Heart right ventricle (tissue), 16 donors: ENCODE measurements around the gene DUSP22. TPM values are rescaled to one million over a fixed set of nuclear protein-coding genes. Genes with fewer than 3 reads are reported as not detected.

Experiments
- ATAC-seq, 8 donors: fragments of 200-7000 bp; cut with Tn5 transposase; one replicate each; pipeline ENCODE4 v1.9.1; 2020; ENCODE audit warnings: mild to moderate bottlenecking in 8 of 8, moderate library complexity in 8 of 8, moderate number of reproducible peaks in 1 of 8
- DNase-seq, 2 donors: peaks; one replicate each; pipeline ENCODE4 v3.0.0-alpha.2; 2020
- H3K27ac ChIP-seq, 10 donors: fragments of 200-600 bp; sonication (generic) in 2 of 10; one replicate each; pipeline versions ENCODE4 v1.5.0 to v1.8.0; 2020 to 2022; ENCODE audit warnings: mild to moderate bottlenecking in 3 of 10
- H3K27me3 ChIP-seq, 7 donors: fragments of 200-600 bp; one replicate each; pipeline ENCODE4 v1.8.0; 2021 to 2022; ENCODE audit warnings: mild to moderate bottlenecking in 2 of 7
- H3K36me3 ChIP-seq, 9 donors: fragments of 200-600 bp; sonication (generic) in 1 of 9; one replicate each; pipeline versions ENCODE4 v1.5.0 to v1.8.0; 2020 to 2022; ENCODE audit warnings: mild to moderate bottlenecking in 2 of 9
- H3K4me1 ChIP-seq, 9 donors: fragments of 200-600 bp; sonication (generic) in 1 of 9; one replicate each; pipeline versions ENCODE4 v1.5.0 to v1.8.0; 2020 to 2022; ENCODE audit warnings: mild to moderate bottlenecking in 4 of 9
- H3K4me3 ChIP-seq, 10 donors: fragments of 200-600 bp; sonication (generic) in 2 of 10; one replicate each; pipeline versions ENCODE4 v1.5.0 to v1.8.0; 2020 to 2022; ENCODE audit warnings: mild to moderate bottlenecking in 7 of 10, moderate library complexity in 2 of 10
- H3K9me3 ChIP-seq, 11 donors: fragments of 200-600 bp in 10 of 11; sonication (generic) in 2 of 11; one replicate each; pipeline versions ENCODE4 v1.5.0 to v1.8.0; 2013 to 2022; ENCODE audit warnings: mild to moderate bottlenecking in 2 of 11, control low read depth in 1 of 11, moderate library complexity in 1 of 11
- WGBS, 2 donors: extraction: QIAGEN DNeasy Blood & Tissue Kit; methylation state at CpG; one replicate each; pipeline ENCODE4 v1.1.7; 2013; ENCODE audit warnings: inconsistent platforms in 1 of 2; 5-methylcytosine and 5-hydroxymethylcytosine counted together
- intact Hi-C, 10 donors: fragments of 100-400 bp; cut with DNase I; formaldehyde crosslinking; loops; one replicate each; pipeline versions ENCODE4 v1.11.1 to v1.14.2; 2022
- polyA plus RNA-seq, 2 donors: library from polyadenylated mRNA; stranded (reverse); fragments of 200-250 nt; gene quantifications; one replicate each; pipeline ENCODE4 v1.2.3, GENCODE V29; 2013
- total RNA-seq, 10 donors: library from RNA; stranded (reverse); fragmentation: NEBNext Ultra II Directional in 3 of 10; extraction: Animal tissue kit (Norgen Biotek cat#: 25700) in 3 of 10; gene quantifications; one replicate each; pipeline versions ENCODE4 v1.2.1 to v1.2.4, GENCODE V29; 2021 to 2023
- TF ChIP-seq, protein P1 (sequence below), 9 donors: fragments of 200-600 bp; sonication (generic) in 2 of 9; IDR thresholded peaks; one replicate each; pipeline versions ENCODE4 v1.5.0 to v1.8.0; 2021 to 2022; ENCODE audit warnings: antibody characterized with exemption in 9 of 9, mild to moderate bottlenecking in 5 of 9, moderate library complexity in 1 of 9
- donor health status: Arrhythmogenic right ventricular cardiomyopathy.
- donor health status: ischemic (EF 13 %, LVEDD 7.1; RV severe dilation, severe dysfunction).
- donor health status: healthy with polysubstance abuse.
- donor health status: DM: no; HTN: yes; CAD: no.
- donor health status: DM: no; HTN: no; CAD: no.
- donor health status: ischemic (EF 25% LVEDD 6.9; RV normal size, moderate dysfunction).
- donor health status: ischemic (EF 25% LVEDD 5.7; RV mildly dilated, moderate dysfunction).
- donor health status: healthy.
- donor health status: DM: yes; HTN: yes; CAD: no.
- donor health status: Ischemic cardiomyopathy.
- donor health status: ischemic (EF 35%, LVEDD 5.7; RV mildly dilated, moderate dysfunction).
- donor health status: nonischemic (EF 11% LVEDD 7.7; RV severe dilation, severe dysfunction).
- donor health status: DM: yes; HTN: yes; CAD: no.
- donor health status: PGD.
- donor health status: ischemic (EF 29% LVEDD 5.4; RV normal size, mild dysfunction).
- donor health status: nonischemic (EF 23%, LVEDD 6.1; RV moderate dilation, normal function).

DUSP22 gene
- total and polyA plus RNA-seq, 12 donors, result 32.0 to 70.4 (median 51.9) TPM

DNA sequence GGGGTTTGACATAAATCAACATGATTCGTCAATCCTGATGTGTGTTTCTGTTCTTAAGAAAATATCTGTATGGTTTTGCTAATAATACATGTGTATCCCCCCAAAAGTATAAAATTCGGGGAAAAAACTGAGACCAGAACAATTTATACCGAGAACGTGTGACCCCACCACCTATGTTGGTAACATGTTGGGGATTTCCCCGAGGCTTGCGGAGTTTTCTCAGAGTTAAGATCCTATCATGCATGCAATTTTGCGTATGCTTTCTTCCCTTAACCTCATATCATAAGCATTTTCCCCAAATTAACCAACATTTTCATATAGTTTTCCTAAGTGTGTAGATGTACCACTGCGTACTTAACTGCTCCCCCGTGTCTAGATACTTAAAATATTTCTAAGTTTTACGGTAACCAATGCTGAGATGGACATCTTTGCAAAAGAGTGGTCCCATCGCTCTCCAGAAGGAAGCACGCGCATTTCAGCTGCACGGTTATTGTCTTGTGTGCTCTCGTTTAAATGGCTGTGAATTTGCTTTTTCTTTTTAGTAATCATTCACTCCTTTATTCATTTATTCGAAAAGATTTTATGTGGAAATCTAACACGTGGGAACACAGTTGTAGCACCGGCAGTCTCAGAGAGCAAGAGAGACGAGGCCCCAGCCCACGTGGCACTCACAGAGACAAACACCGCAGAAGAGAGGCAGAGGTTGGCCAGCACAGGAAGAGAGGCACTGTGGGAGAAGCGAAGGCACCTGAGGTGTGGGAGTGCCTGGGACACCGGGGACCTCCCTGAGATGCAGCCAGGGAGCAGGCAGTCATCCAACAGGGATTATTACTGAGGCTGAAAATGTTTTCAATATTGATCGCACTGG, 86.0 kb downstream of the DUSP22 start:
- intact Hi-C loops, result no loop called here
- Histone ChIP-seq H3K27me3 (peaks cover 4 to 88% (median 66%) of the 10 kb centered on the region in 7 donors), H3K9me3 (no peaks in the 10 kb centered on the region), H3K4me3 (no peak overlapping the region), H3K27ac (no peak overlapping the region), H3K4me1 (peaks cover 0 to 9% (median 6%) of the 10 kb centered on the region in 9 donors), H3K36me3 (no peaks in the 10 kb centered on the region)
- TF ChIP-seq, protein P1, sequence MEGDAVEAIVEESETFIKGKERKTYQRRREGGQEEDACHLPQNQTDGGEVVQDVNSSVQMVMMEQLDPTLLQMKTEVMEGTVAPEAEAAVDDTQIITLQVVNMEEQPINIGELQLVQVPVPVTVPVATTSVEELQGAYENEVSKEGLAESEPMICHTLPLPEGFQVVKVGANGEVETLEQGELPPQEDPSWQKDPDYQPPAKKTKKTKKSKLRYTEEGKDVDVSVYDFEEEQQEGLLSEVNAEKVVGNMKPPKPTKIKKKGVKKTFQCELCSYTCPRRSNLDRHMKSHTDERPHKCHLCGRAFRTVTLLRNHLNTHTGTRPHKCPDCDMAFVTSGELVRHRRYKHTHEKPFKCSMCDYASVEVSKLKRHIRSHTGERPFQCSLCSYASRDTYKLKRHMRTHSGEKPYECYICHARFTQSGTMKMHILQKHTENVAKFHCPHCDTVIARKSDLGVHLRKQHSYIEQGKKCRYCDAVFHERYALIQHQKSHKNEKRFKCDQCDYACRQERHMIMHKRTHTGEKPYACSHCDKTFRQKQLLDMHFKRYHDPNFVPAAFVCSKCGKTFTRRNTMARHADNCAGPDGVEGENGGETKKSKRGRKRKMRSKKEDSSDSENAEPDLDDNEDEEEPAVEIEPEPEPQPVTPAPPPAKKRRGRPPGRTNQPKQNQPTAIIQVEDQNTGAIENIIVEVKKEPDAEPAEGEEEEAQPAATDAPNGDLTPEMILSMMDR (IDR thresholded peaks at IDR 0.05), result no peak
- DNase-seq (no peak), ATAC-seq (peak in 1 of 8 donors; percentile 20)
- 84 to 85% methylated on average over 24 of the region's 24 CpGs for WGBS, 2 donors

- 84 to 89% methylated on average over 11 of the region's 11 CpGs for WGBS, 2 donors
- TF ChIP-seq, protein P1 (IDR thresholded peaks at IDR 0.05), result no peak
- no peak overlapping the region for H3K27ac ChIP-seq
- H3K9me3 ChIP-seq, result no peaks in the 10 kb centered on the region
- no peaks in the 10 kb centered on the region for H3K36me3 ChIP-seq
- peaks cover 4 to 88% (median 66%) of the 10 kb centered on the region in 7 donors for H3K27me3 ChIP-seq
- ATAC-seq (peak in 1 of 8 donors; percentile 21), DNase-seq (no peak)
- intact Hi-C loops, result no loop called here
- H3K4me1 ChIP-seq, result peaks cover 0 to 3% (median under 1%) of the 10 kb centered on the region in 9 donors
- H3K4me3 ChIP-seq, result no peak overlapping the region
These were observed 86.7 kb downstream of the DUSP22 start for GRCh38 chr6:378958-379409.

- peak in 1 of 8 donors; percentile 51 for ATAC-seq
- Histone ChIP-seq H3K4me3 (no peak overlapping the region), H3K27ac (no peak overlapping the region), H3K4me1 (no peaks in the 10 kb centered on the region), H3K27me3 (peaks cover 4 to 88% (median 67%) of the 10 kb centered on the region in 7 donors), H3K36me3 (no peaks in the 10 kb centered on the region), H3K9me3 (no peaks in the 10 kb centered on the region)
- WGBS, 2 donors, result 79 to 81% methylated on average over 28 of the region's 28 CpGs
- intact Hi-C loops, result loop anchor here in 1 of 10 donors (10.0 kb wide), 1 partner anchor 175 kb away; no protein-coding TSS in a partner anchor
- no peak for DNase-seq
- TF ChIP-seq, protein P1 (IDR thresholded peaks at IDR 0.05), result no peak
These were observed 87.3 kb downstream of the DUSP22 start for GRCh38 chr6:379410-380181.
